Left ventricle myocardium inferior (tissue), 1 donor: ENCODE data around the gene GALR3. TPM values are rescaled to one million over a fixed set of nuclear protein-coding genes. Genes with fewer than 3 reads are reported as not detected.
"Not testable (repeated sequence)": the region's sequence is repeated elsewhere in the genome, so short reads cannot be mapped to it uniquely, and the experiment has no call there.

ENCODE experiments used
- DNase-seq: peaks from one replicate; pipeline ENCODE4 v3.0.0-alpha.2; 2020
- H3K27ac ChIP-seq: fragments of 200-600 bp; replicated peaks from 2 replicates; pipeline ENCODE4 v1.8.0; 2021
- H3K27me3 ChIP-seq: fragments of 200-600 bp; 2 replicates; pipeline ENCODE4 v1.8.0; 2021; ENCODE audit warnings: low read depth
- H3K36me3 ChIP-seq: fragments of 200-600 bp; 2 replicates; pipeline ENCODE4 v1.8.0; 2021
- H3K4me1 ChIP-seq: fragments of 200-600 bp; 2 replicates; pipeline ENCODE4 v1.8.0; 2021
- H3K4me3 ChIP-seq: fragments of 200-600 bp; 2 replicates; pipeline ENCODE4 v1.8.0; 2021; ENCODE audit warnings: mild to moderate bottlenecking, moderate library complexity
- H3K9me3 ChIP-seq: fragments of 200-600 bp; replicated peaks from 2 replicates; pipeline ENCODE4 v1.8.0; 2021
- CTCF ChIP-seq: fragments of 200-600 bp; IDR thresholded peaks from 2 replicates; pipeline ENCODE4 v1.8.0; 2021; ENCODE audit warnings: antibody characterized with exemption, mild to moderate bottlenecking, borderline replicate concordance
- intact Hi-C: fragments of 100-400 bp; cut with micrococcal nuclease; formaldehyde crosslinking; loops from one replicate; pipeline ENCODE4 v1.11.0; 2022
- total RNA-seq: library from RNA; stranded (reverse); fragmentation: NEBNext Ultra II Directional; extraction: Animal tissue kit (Norgen Biotek cat#: 25700); gene quantifications from one replicate; pipeline ENCODE4 v1.2.1, GENCODE V29; 2021
- donor health status: DM: no; HTN: yes; CAD: no; lungs with severe emphysema.

Gene GALR3
- total RNA-seq, 1 donor from 2014 or later, result not detected

- no peaks in the 10 kb centered on the region for H3K4me1 ChIP-seq
- H3K4me3 ChIP-seq, result no peak overlapping the region
- no peaks in the 10 kb centered on the region for H3K36me3 ChIP-seq
- no peak for DNase-seq
- intact Hi-C loops, result loop anchor here (10.0 kb wide), 1 partner anchor 148 kb away; no protein-coding TSS in a partner anchor
- TF ChIP-seq CTCF, result no peak
- no peak overlapping the region for H3K27ac ChIP-seq
- H3K27me3 ChIP-seq, result no peaks in the 10 kb centered on the region
- H3K9me3 ChIP-seq, result no peaks in the 10 kb centered on the region
Observed at GRCh38 chr22:37792494-37792893, 30.7 kb upstream of the GALR3 start.

GRCh38 chr22:37794376-37794775, 28.8 kb upstream of the GALR3 start:
- no peak for TF ChIP-seq CTCF
- no peak overlapping the region for H3K27ac ChIP-seq
- intact Hi-C loops, result loop anchor here (10.0 kb wide), 1 partner anchor 150 kb away; no protein-coding TSS in a partner anchor
- H3K9me3 ChIP-seq, result no peaks in the 10 kb centered on the region
- no peaks in the 10 kb centered on the region for H3K4me1 ChIP-seq
- no peak overlapping the region for H3K4me3 ChIP-seq
- no peaks in the 10 kb centered on the region for H3K36me3 ChIP-seq
- H3K27me3 ChIP-seq, result no peaks in the 10 kb centered on the region
- no peak for DNase-seq

GRCh38 chr22:37796079-37796478, 27.1 kb upstream of the GALR3 start:
- DNase-seq, result no peak
- H3K36me3 ChIP-seq, result no peaks in the 10 kb centered on the region
- intact Hi-C loops, result loop anchor here (10.0 kb wide), 1 partner anchor 151 kb away; no protein-coding TSS in a partner anchor
- H3K4me3 ChIP-seq, result no peak overlapping the region
- TF ChIP-seq CTCF, result no peak
- no peaks in the 10 kb centered on the region for H3K9me3 ChIP-seq
- H3K27me3 ChIP-seq, result no peaks in the 10 kb centered on the region
- no peak overlapping the region for H3K27ac ChIP-seq
- no peaks in the 10 kb centered on the region for H3K4me1 ChIP-seq

GRCh38 chr22:37797259-37797658, 25.9 kb upstream of the GALR3 start:
- DNase-seq, H3K36me3 ChIP-seq, H3K9me3 ChIP-seq, H3K27ac ChIP-seq, H3K4me1 ChIP-seq, H3K4me3 ChIP-seq, H3K27me3 ChIP-seq: not testable (repeated sequence)
- intact Hi-C loops, result loop anchor here (10.0 kb wide), 1 partner anchor 152 kb away; no protein-coding TSS in a partner anchor

GRCh38 chr22:37797874-37798500, 25.2 kb upstream of the GALR3 start:
- Histone ChIP-seq H3K27me3 (no peaks in the 10 kb centered on the region), H3K4me1 (peaks cover 12% of the 10 kb centered on the region), H3K36me3 (no peaks in the 10 kb centered on the region), H3K9me3 (no peaks in the 10 kb centered on the region), H3K27ac (no peak overlapping the region), H3K4me3 (no peak overlapping the region)
- DNase-seq, result no peak
- no peak for TF ChIP-seq CTCF
- intact Hi-C loops, result loop anchor here (10.0 kb wide), 1 partner anchor 153 kb away; no protein-coding TSS in a partner anchor

- H3K27ac ChIP-seq, H3K9me3 ChIP-seq, DNase-seq, H3K36me3 ChIP-seq, H3K27me3 ChIP-seq, H3K4me3 ChIP-seq: not testable (repeated sequence)
- H3K4me1 ChIP-seq, result peaks cover 27% of the 10 kb centered on the region
- intact Hi-C loops, result loop anchor here (10.0 kb wide), 1 partner anchor 155 kb away; no protein-coding TSS in a partner anchor
Observed at GRCh38 chr22:37799979-37800378, 23.2 kb upstream of the GALR3 start.
